ENCODE measurements around the gene PARD3B.

Gene PARD3B

GRCh38 chr2:205650450-205650849 is 1105.2 kb downstream of the PARD3B start:
- no peaks in the 10 kb centered on the region for H3F3A ChIP-seq (ENCODE audit: insufficient read depth, low read length)
- H3K4me1 ChIP-seq (ENCODE audit: low read length) = no peaks in the 10 kb centered on the region
- no peaks in the 10 kb centered on the region for H4K20me1 ChIP-seq (ENCODE audit: insufficient read depth, low read length)
- H3K4me3 ChIP-seq (ENCODE audit: low read length) = no peak overlapping the region
- H3K4me2 ChIP-seq (ENCODE audit: low read depth, low read length) = no peak overlapping the region
- DNase-seq = no peak
- no peaks in the 10 kb centered on the region for H3K36me3 ChIP-seq (replicated peaks; ENCODE audit: insufficient read depth, low read length)
- H3K27me3 ChIP-seq (replicated peaks; ENCODE audit: insufficient read depth, low read length) = no peaks in the 10 kb centered on the region
- no peaks in the 10 kb centered on the region for H3K9me2 ChIP-seq (replicated peaks; ENCODE audit: insufficient read depth, low read length)
- H3K9me3 ChIP-seq (replicated peaks; ENCODE audit: insufficient read depth, low read length) = no peaks in the 10 kb centered on the region
- no peak overlapping the region for H3K27ac ChIP-seq (ENCODE audit: low read length)
- no peak overlapping the region for H2AFZ ChIP-seq (ENCODE audit: low read length)
- no peak overlapping the region for H3K9ac ChIP-seq (ENCODE audit: low read length)
- no peaks in the 10 kb centered on the region for H3K79me2 ChIP-seq (ENCODE audit: low read length)
- TF ChIP-seq CTCF (IDR thresholded peaks at IDR 0.05; ENCODE audit: low read length) = no peak
- no peak for TF ChIP-seq EZH2 (optimal IDR thresholded peaks at IDR 0.05; ENCODE audit: low read depth, low read length)
- TF ChIP-seq EZH2phosphoT487 (IDR thresholded peaks at IDR 0.05; ENCODE audit: low read length) = no peak

- H2AFZ ChIP-seq (ENCODE audit: low read length) = no peak overlapping the region
Observed at GRCh38 chr2:205650931-205651330, 1105.7 kb downstream of the PARD3B start.

GRCh38 chr2:205651719-205652118 is 1106.4 kb downstream of the PARD3B start:
- no peak overlapping the region for H3K9ac ChIP-seq (ENCODE audit: low read length)
- no peak for DNase-seq
- no peaks in the 10 kb centered on the region for H3F3A ChIP-seq (ENCODE audit: insufficient read depth, low read length)
- no peaks in the 10 kb centered on the region for H3K9me3 ChIP-seq (replicated peaks; ENCODE audit: insufficient read depth, low read length)
- H3K27ac ChIP-seq (ENCODE audit: low read length) = no peak overlapping the region
- TF ChIP-seq CTCF (IDR thresholded peaks at IDR 0.05; ENCODE audit: low read length) = no peak
- TF ChIP-seq EZH2phosphoT487 (IDR thresholded peaks at IDR 0.05; ENCODE audit: low read length) = no peak
- TF ChIP-seq EZH2 (optimal IDR thresholded peaks at IDR 0.05; ENCODE audit: low read depth, low read length) = no peak
- no peaks in the 10 kb centered on the region for H3K79me2 ChIP-seq (ENCODE audit: low read length)
- no peak overlapping the region for H3K4me3 ChIP-seq (ENCODE audit: low read length)
- H3K4me2 ChIP-seq (ENCODE audit: low read depth, low read length) = no peak overlapping the region
- H2AFZ ChIP-seq (ENCODE audit: low read length) = no peak overlapping the region
- H3K36me3 ChIP-seq (replicated peaks; ENCODE audit: insufficient read depth, low read length) = no peaks in the 10 kb centered on the region
- H4K20me1 ChIP-seq (ENCODE audit: insufficient read depth, low read length) = no peaks in the 10 kb centered on the region
- no peaks in the 10 kb centered on the region for H3K27me3 ChIP-seq (replicated peaks; ENCODE audit: insufficient read depth, low read length)
- H3K9me2 ChIP-seq (replicated peaks; ENCODE audit: insufficient read depth, low read length) = no peaks in the 10 kb centered on the region
- H3K4me1 ChIP-seq (ENCODE audit: low read length) = no peaks in the 10 kb centered on the region

More at GRCh38 chr2:205650931-205651330, 1105.7 kb downstream of the PARD3B start:
- TF ChIP-seq EZH2phosphoT487 (IDR thresholded peaks at IDR 0.05; ENCODE audit: low read length) = no peak
- TF ChIP-seq CTCF (IDR thresholded peaks at IDR 0.05; ENCODE audit: low read length) = no peak
- no peak for TF ChIP-seq EZH2 (optimal IDR thresholded peaks at IDR 0.05; ENCODE audit: low read depth, low read length)
- no peak overlapping the region for H3K4me2 ChIP-seq (ENCODE audit: low read depth, low read length)
- no peak overlapping the region for H3K9ac ChIP-seq (ENCODE audit: low read length)
- no peak overlapping the region for H3K27ac ChIP-seq (ENCODE audit: low read length)
- no peaks in the 10 kb centered on the region for H3K79me2 ChIP-seq (ENCODE audit: low read length)
- no peaks in the 10 kb centered on the region for H3K27me3 ChIP-seq (replicated peaks; ENCODE audit: insufficient read depth, low read length)
- no peaks in the 10 kb centered on the region for H3K36me3 ChIP-seq (replicated peaks; ENCODE audit: insufficient read depth, low read length)
- H4K20me1 ChIP-seq (ENCODE audit: insufficient read depth, low read length) = no peaks in the 10 kb centered on the region
- no peaks in the 10 kb centered on the region for H3F3A ChIP-seq (ENCODE audit: insufficient read depth, low read length)
- H3K9me2 ChIP-seq (replicated peaks; ENCODE audit: insufficient read depth, low read length) = no peaks in the 10 kb centered on the region
- no peak for DNase-seq
- no peak overlapping the region for H3K4me3 ChIP-seq (ENCODE audit: low read length)
- no peaks in the 10 kb centered on the region for H3K4me1 ChIP-seq (ENCODE audit: low read length)
- H3K9me3 ChIP-seq (replicated peaks; ENCODE audit: insufficient read depth, low read length) = no peaks in the 10 kb centered on the region

Data from MM.1S (cell line).